ENCODE data around the gene MMP24OS.

DNA sequence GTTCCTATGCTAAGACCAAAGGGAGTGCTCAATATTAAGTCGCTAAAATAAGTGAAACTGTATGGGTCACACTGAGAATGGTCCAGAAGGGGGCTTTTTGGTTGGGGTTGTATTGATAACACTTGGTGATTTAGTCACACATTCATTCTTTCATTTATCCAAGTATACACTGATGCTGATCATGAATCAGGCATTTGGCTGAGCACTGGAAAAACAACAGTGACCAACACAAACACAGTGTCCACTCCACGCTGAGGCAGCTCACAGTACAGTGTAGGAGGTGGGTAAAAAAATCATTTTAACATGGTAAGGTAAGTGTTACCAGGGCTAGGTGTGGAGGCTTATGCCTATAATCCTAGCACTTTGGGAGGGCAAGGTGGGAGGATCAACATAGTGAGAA lies 23.5 kb upstream of the MMP24OS start:
- TF ChIP-seq EGR1 (IDR thresholded peaks at IDR 0.05) (no peak), TEAD4 (IDR thresholded peaks at IDR 0.05) (no peak), TAF1 (IDR thresholded peaks at IDR 0.05; ENCODE audit: low read depth) (no peak), YY1 (IDR thresholded peaks at IDR 0.05; ENCODE audit: low read depth) (no peak), MAX (IDR thresholded peaks at IDR 0.05) (no peak), CREB1 (IDR thresholded peaks at IDR 0.05; ENCODE audit: low read depth) (no peak), RAD21 (IDR thresholded peaks at IDR 0.05; ENCODE audit: low read depth) (no peak), TCF12 (IDR thresholded peaks at IDR 0.05; ENCODE audit: low read depth) (no peak), EP300 (IDR thresholded peaks at IDR 0.05; ENCODE audit: borderline replicate concordance) (no peak), CEBPB (IDR thresholded peaks at IDR 0.05) (no peak), ZBTB7A (IDR thresholded peaks at IDR 0.05; ENCODE audit: low read depth) (no peak)
- TF ChIP-seq, protein P1, sequence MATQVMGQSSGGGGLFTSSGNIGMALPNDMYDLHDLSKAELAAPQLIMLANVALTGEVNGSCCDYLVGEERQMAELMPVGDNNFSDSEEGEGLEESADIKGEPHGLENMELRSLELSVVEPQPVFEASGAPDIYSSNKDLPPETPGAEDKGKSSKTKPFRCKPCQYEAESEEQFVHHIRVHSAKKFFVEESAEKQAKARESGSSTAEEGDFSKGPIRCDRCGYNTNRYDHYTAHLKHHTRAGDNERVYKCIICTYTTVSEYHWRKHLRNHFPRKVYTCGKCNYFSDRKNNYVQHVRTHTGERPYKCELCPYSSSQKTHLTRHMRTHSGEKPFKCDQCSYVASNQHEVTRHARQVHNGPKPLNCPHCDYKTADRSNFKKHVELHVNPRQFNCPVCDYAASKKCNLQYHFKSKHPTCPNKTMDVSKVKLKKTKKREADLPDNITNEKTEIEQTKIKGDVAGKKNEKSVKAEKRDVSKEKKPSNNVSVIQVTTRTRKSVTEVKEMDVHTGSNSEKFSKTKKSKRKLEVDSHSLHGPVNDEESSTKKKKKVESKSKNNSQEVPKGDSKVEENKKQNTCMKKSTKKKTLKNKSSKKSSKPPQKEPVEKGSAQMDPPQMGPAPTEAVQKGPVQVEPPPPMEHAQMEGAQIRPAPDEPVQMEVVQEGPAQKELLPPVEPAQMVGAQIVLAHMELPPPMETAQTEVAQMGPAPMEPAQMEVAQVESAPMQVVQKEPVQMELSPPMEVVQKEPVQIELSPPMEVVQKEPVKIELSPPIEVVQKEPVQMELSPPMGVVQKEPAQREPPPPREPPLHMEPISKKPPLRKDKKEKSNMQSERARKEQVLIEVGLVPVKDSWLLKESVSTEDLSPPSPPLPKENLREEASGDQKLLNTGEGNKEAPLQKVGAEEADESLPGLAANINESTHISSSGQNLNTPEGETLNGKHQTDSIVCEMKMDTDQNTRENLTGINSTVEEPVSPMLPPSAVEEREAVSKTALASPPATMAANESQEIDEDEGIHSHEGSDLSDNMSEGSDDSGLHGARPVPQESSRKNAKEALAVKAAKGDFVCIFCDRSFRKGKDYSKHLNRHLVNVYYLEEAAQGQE (IDR thresholded peaks at IDR 0.05; ENCODE audit: low read depth): no peak

All from Ishikawa (cell line).